Measurements from ENCODE around the gene ARAP1.
A peak's percentile ranks its signal among the peaks of the same experiment; 100 is the strongest.

ARAP1 gene

DNA sequence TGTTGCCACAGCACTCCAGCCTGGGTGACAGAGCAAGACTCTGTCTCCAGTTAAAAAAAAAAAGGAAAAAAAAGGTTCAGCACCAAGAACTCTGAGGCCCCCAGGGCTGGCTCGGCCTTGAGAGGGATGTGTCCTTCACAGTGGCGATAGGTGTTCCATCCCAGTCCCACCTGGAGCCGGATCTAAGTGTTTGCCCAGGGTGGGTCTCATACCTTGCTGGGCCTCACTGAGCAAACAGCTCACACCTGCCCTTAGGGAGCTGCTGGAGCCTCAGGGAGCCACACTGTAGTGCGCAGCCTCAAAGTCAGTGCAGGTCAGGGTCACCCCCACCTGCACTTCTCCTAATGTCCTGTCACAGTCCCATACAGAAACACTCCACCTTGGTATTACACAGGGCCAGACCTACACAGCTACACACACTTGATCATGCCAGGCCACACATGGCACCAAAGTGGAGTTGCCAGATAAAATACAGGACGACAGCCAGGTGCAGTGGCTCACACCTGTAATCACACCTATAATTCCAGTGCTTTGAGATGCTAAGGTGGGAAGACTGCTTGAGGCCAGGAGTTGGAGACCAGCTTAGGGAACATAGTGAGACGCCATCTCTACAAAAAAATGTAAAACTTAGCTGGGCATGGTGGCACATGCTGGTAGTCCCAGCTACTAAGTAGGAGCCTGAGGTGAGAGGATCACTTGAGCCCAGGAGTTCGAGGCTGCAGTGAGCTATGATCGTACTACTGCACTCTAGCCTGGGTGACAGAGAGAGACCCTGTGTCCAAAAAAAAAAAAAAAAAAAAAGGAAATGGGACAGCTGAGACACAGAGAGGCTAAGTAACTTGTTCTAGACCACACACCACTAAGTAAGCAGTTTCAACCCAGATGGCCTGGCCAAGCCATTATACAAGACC, 34.4 kb upstream of the ARAP1 start:
- Histone ChIP-seq H3K14ac (ENCODE audit: low read length in 2 of 2) (no peak overlapping the region), H3K18ac (ENCODE audit: low read depth in 1 of 2, low read length in 2 of 2) (no peak overlapping the region), H2BK15ac (ENCODE audit: low read depth, poor library complexity, severe bottlenecking) (no peak overlapping the region), H2BK5ac (ENCODE audit: low read depth, low read length, poor library complexity, severe bottlenecking) (no peak overlapping the region), H3K27ac (ENCODE audit: low read length, poor library complexity, severe bottlenecking) (no peak overlapping the region), H3K23ac (ENCODE audit: low read length in 2 of 2) (no peak overlapping the region), H3K4me1 (ENCODE audit: control insufficient read depth, insufficient read depth, low read depth, low read length) (peaks cover 25% of the 10 kb centered on the region), H3K9me3 (ENCODE audit: control insufficient read depth, low read length) (no peaks in the 10 kb centered on the region), H2BK120ac (ENCODE audit: low read depth, low read length) (no peak overlapping the region), H4K8ac (ENCODE audit: low read length) (no peak overlapping the region), H2AFZ (ENCODE audit: low read depth, low read length) (no peak overlapping the region), H3K36me3 (ENCODE audit: control insufficient read depth in 1 of 2, insufficient read depth in 2 of 2, low read depth in 1 of 2, low read length in 2 of 2) (peaks cover 0 to 3% of the 10 kb centered on the region in 2 experiments), H3K79me1 (replicated peaks; ENCODE audit: low read length, poor library complexity, severe bottlenecking) (no peaks in the 10 kb centered on the region), H3K4me2 (ENCODE audit: low read length, poor library complexity, severe bottlenecking) (no peak overlapping the region), H2AK5ac (ENCODE audit: low read length, severe bottlenecking) (no peak overlapping the region), H2BK12ac (ENCODE audit: low read length in 2 of 2) (peak overlapping the region in 1 of 2 experiments; percentile 35), H3K4ac (ENCODE audit: low read depth in 1 of 2, low read length in 2 of 2) (no peak overlapping the region), H3K9ac (ENCODE audit: low read length) (no peak overlapping the region), H3K27me3 (ENCODE audit: control insufficient read depth in 1 of 2, insufficient read depth in 1 of 2, low read length in 2 of 2) (peaks cover 4 to 5% of the 10 kb centered on the region in 2 experiments), H4K91ac (ENCODE audit: low read length) (peak overlapping the region; percentile 43), H3K4me3 (ENCODE audit: insufficient read depth in 1 of 2, low read depth in 1 of 2, low read length in 2 of 2) (no peak overlapping the region)
- no peak for DNase-seq
- WGBS, result 85% methylated on average over 8 of the region's 8 CpGs

- Histone ChIP-seq H3K9ac (ENCODE audit: low read length) (no peak overlapping the region), H2BK12ac (ENCODE audit: low read length in 2 of 2) (no peak overlapping the region), H3K27ac (ENCODE audit: low read length, poor library complexity, severe bottlenecking) (no peak overlapping the region), H2BK5ac (ENCODE audit: low read depth, low read length, poor library complexity, severe bottlenecking) (no peak overlapping the region), H3K4me1 (ENCODE audit: control insufficient read depth, insufficient read depth, low read depth, low read length) (peaks cover 30% of the 10 kb centered on the region), H3K4ac (ENCODE audit: low read depth in 1 of 2, low read length in 2 of 2) (no peak overlapping the region), H3K4me3 (ENCODE audit: insufficient read depth in 1 of 2, low read depth in 1 of 2, low read length in 2 of 2) (no peak overlapping the region), H3K36me3 (ENCODE audit: control insufficient read depth in 1 of 2, insufficient read depth in 2 of 2, low read depth in 1 of 2, low read length in 2 of 2) (peaks cover 0 to 3% of the 10 kb centered on the region in 2 experiments), H4K8ac (ENCODE audit: low read length) (no peak overlapping the region), H2BK15ac (ENCODE audit: low read depth, poor library complexity, severe bottlenecking) (peak overlapping the region; percentile 86), H2AFZ (ENCODE audit: low read depth, low read length) (no peak overlapping the region), H3K79me1 (replicated peaks; ENCODE audit: low read length, poor library complexity, severe bottlenecking) (no peaks in the 10 kb centered on the region), H2AK5ac (ENCODE audit: low read length, severe bottlenecking) (no peak overlapping the region), H3K23ac (ENCODE audit: low read length in 2 of 2) (no peak overlapping the region), H3K18ac (ENCODE audit: low read depth in 1 of 2, low read length in 2 of 2) (no peak overlapping the region), H3K4me2 (ENCODE audit: low read length, poor library complexity, severe bottlenecking) (no peak overlapping the region), H3K14ac (ENCODE audit: low read length in 2 of 2) (no peak overlapping the region), H3K9me3 (ENCODE audit: control insufficient read depth, low read length) (no peaks in the 10 kb centered on the region), H3K27me3 (ENCODE audit: control insufficient read depth in 1 of 2, insufficient read depth in 1 of 2, low read length in 2 of 2) (peaks cover 4 to 11% of the 10 kb centered on the region in 2 experiments), H2BK120ac (ENCODE audit: low read depth, low read length) (no peak overlapping the region), H4K91ac (ENCODE audit: low read length) (peak overlapping the region; percentile 48)
- 82% methylated on average over 10 of the region's 10 CpGs for WGBS
- no peak for DNase-seq
These were observed 32.5 kb upstream of the ARAP1 start for GRCh38 chr11:72784662-72785061.

- no peak overlapping the region for H2BK12ac ChIP-seq (ENCODE audit: low read length in 2 of 2)
- no peak overlapping the region for H3K4me3 ChIP-seq (ENCODE audit: insufficient read depth in 1 of 2, low read depth in 1 of 2, low read length in 2 of 2)
- no peak overlapping the region for H3K4me2 ChIP-seq (ENCODE audit: low read length, poor library complexity, severe bottlenecking)
- peaks cover 34% of the 10 kb centered on the region for H3K4me1 ChIP-seq (ENCODE audit: control insufficient read depth, insufficient read depth, low read depth, low read length)
- no peak overlapping the region for H3K14ac ChIP-seq (ENCODE audit: low read length in 2 of 2)
- no peak overlapping the region for H3K23ac ChIP-seq (ENCODE audit: low read length in 2 of 2)
- peaks cover 0 to 3% of the 10 kb centered on the region in 2 experiments for H3K36me3 ChIP-seq (ENCODE audit: control insufficient read depth in 1 of 2, insufficient read depth in 2 of 2, low read depth in 1 of 2, low read length in 2 of 2)
- no peak overlapping the region for H2AK5ac ChIP-seq (ENCODE audit: low read length, severe bottlenecking)
- H4K8ac ChIP-seq (ENCODE audit: low read length), result no peak overlapping the region
- no peak for DNase-seq
- WGBS, result 89% methylated on average over 2 of the region's 2 CpGs
- H3K79me1 ChIP-seq (replicated peaks; ENCODE audit: low read length, poor library complexity, severe bottlenecking), result no peaks in the 10 kb centered on the region
- H3K27me3 ChIP-seq (ENCODE audit: control insufficient read depth in 1 of 2, insufficient read depth in 1 of 2, low read length in 2 of 2), result peaks cover 4 to 13% of the 10 kb centered on the region in 2 experiments
- H3K18ac ChIP-seq (ENCODE audit: low read depth in 1 of 2, low read length in 2 of 2), result no peak overlapping the region
- no peak overlapping the region for H3K4ac ChIP-seq (ENCODE audit: low read depth in 1 of 2, low read length in 2 of 2)
- no peak overlapping the region for H3K9ac ChIP-seq (ENCODE audit: low read length)
- H2BK5ac ChIP-seq (ENCODE audit: low read depth, low read length, poor library complexity, severe bottlenecking), result no peak overlapping the region
- no peak overlapping the region for H4K91ac ChIP-seq (ENCODE audit: low read length)
- H3K27ac ChIP-seq (ENCODE audit: low read length, poor library complexity, severe bottlenecking), result no peak overlapping the region
- no peak overlapping the region for H2BK120ac ChIP-seq (ENCODE audit: low read depth, low read length)
- no peak overlapping the region for H2AFZ ChIP-seq (ENCODE audit: low read depth, low read length)
- no peaks in the 10 kb centered on the region for H3K9me3 ChIP-seq (ENCODE audit: control insufficient read depth, low read length)
- no peak overlapping the region for H2BK15ac ChIP-seq (ENCODE audit: low read depth, poor library complexity, severe bottlenecking)
These were observed 31.1 kb upstream of the ARAP1 start for GRCh38 chr11:72783144-72783905.

All from mesenchymal stem cell (in vitro differentiated cells and primary cell).